MM.1S (cell line): ENCODE measurements around the gene ZNF260.
A peak's percentile ranks its signal among the peaks of the same experiment; 100 is the strongest.

Experiments
- DNase-seq: peaks from one replicate; pipeline ENCODE4 v3.0.0-alpha.2; 2015
- H2AFZ ChIP-seq: fragments of 300-600 bp; sonication (generic); 2 replicates; pipeline ENCODE4 v1.6.0; 2016; ENCODE audit warnings: antibody characterized with exemption, low read length
- H3F3A ChIP-seq: fragments of 300-600 bp; sonication (generic); 2 replicates; pipeline ENCODE4 v1.6.1; 2016; ENCODE audit warnings: mild to moderate bottlenecking, antibody characterized with exemption, low read length, moderate library complexity, mixed read lengths; ENCODE audit not compliant: insufficient read depth
- H3K27ac ChIP-seq: fragments of 300-600 bp; sonication (generic); 2 replicates; pipeline ENCODE4 v1.5.1; 2016; ENCODE audit warnings: mild to moderate bottlenecking, low read length
- H3K27me3 ChIP-seq: fragments of 300-600 bp; sonication (generic); replicated peaks from 2 replicates; pipeline ENCODE4 v1.6.0; 2016; ENCODE audit warnings: low read length; ENCODE audit not compliant: insufficient read depth
- H3K36me3 ChIP-seq: fragments of 300-600 bp; sonication (generic); replicated peaks from 2 replicates; pipeline ENCODE4 v1.6.1; 2016; ENCODE audit warnings: mild to moderate bottlenecking, low read length, mixed read lengths; ENCODE audit not compliant: insufficient read depth
- H3K4me1 ChIP-seq: fragments of 300-600 bp; sonication (generic); 2 replicates; pipeline ENCODE4 v1.6.1; 2016; ENCODE audit warnings: low read length, mixed read lengths
- H3K4me2 ChIP-seq: fragments of 300-600 bp; sonication (generic); 2 replicates; pipeline ENCODE4 v1.6.0; 2016; ENCODE audit warnings: low read depth, low read length
- H3K4me3 ChIP-seq: fragments of 300-600 bp; sonication (generic); 2 replicates; pipeline ENCODE4 v1.5.1; 2016; ENCODE audit warnings: low read length, mixed read lengths
- H3K79me2 ChIP-seq: fragments of 300-600 bp; sonication (generic); 2 replicates; pipeline ENCODE4 v1.6.1; 2016; ENCODE audit warnings: mixed run types, low read length, mixed read lengths
- H3K9ac ChIP-seq: fragments of 300-600 bp; sonication (generic); 2 replicates; pipeline ENCODE4 v1.6.1; 2016; ENCODE audit warnings: low read length, mixed read lengths
- H3K9me2 ChIP-seq: fragments of 300-600 bp; sonication (generic); replicated peaks from 2 replicates; pipeline ENCODE4 v1.6.1; 2016; ENCODE audit warnings: mild to moderate bottlenecking, low read length, mixed read lengths; ENCODE audit not compliant: insufficient read depth
- H3K9me3 ChIP-seq: fragments of 300-600 bp; sonication (generic); replicated peaks from 2 replicates; pipeline ENCODE4 v1.6.1; 2016; ENCODE audit warnings: mild to moderate bottlenecking, low read length, mixed read lengths; ENCODE audit not compliant: insufficient read depth
- H4K20me1 ChIP-seq: fragments of 300-600 bp; sonication (generic); 2 replicates; pipeline ENCODE4 v1.6.1; 2016; ENCODE audit warnings: mild to moderate bottlenecking, low read length, moderate library complexity, mixed read lengths; ENCODE audit not compliant: insufficient read depth
- EZH2 ChIP-seq: fragments of 300-600 bp; sonication (generic); optimal IDR thresholded peaks from 2 replicates; pipeline ENCODE3; 2017; ENCODE audit warnings: low read depth, mild to moderate bottlenecking, antibody characterized with exemption, low read length, mixed read lengths
- EZH2phosphoT487 ChIP-seq: fragments of 300-600 bp; sonication (generic); IDR thresholded peaks from 2 replicates; pipeline ENCODE4 v1.6.1; 2018; ENCODE audit warnings: antibody characterized with exemption, low read length
- TF ChIP-seq, protein P1 (sequence below): fragments of 300-600 bp; sonication (generic); IDR thresholded peaks from 2 replicates; pipeline ENCODE4 v1.5.1; 2016; ENCODE audit warnings: antibody characterized with exemption, low read length, mixed read lengths

ZNF260 gene

DNA sequence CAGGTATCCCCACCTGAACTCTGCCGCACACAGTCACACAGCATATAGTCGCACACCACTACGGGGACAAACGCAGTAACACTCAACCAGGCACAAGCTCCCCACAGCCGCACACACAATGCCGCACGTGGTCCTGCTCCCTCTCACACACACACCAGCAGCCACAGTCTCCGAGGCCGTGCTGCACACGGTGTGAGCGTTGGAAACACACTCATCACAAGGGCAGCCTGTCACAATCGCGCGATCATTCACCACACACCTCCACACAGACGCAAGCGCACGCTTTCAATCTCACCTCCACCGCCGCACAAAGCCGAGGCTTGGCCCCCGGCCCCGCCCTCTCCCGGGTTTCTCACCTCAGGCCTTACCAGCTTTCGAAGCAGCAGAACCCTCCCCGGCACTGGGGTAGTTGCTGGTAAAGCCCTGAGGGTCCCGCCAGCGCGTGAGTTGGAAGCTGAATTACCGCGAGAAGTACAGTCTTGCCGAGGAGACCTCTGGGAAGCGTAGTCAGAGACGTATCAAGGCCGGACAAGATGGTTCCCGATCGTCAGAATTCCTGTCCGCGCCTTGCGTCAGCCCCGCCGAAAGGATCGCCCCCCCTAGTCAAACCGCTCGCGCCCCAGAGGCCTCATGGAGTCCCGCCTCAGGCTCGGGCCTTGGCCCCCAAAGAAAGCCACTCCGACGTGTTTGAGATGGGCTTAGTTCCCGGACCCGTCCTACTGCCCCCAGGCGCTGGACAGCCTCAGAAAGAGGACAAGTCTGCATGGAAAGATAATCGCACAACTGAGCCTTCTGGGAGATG, 38.8 kb downstream of the ZNF260 start, which contains the start of gene ZNF566:
Gene ZNF566, minus strand, starts transcription at position 444 of the 802 bp plus-strand sequence. CDS start 13,004 bp downstream, outside the sequence.
- peak; percentile 48 for DNase-seq
- Histone ChIP-seq H3K9me2 (no peaks in the 10 kb centered on the region), H3K4me1 (no peaks in the 10 kb centered on the region)

DNA sequence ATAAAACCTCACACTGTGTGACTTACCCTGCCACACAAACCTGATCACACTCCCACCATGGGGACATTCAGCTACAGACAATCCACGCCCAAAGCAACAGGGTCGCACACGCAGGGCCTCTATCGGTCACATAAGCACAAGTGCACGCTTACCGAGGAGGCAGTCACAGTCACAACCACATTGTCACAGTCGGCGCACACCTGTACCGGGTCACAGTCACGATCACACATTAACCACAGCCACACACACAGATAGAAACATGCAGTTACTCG, 39.3 kb downstream of the ZNF260 start:
- H4K20me1 ChIP-seq = no peaks in the 10 kb centered on the region
- no peak for TF ChIP-seq EZH2
- no peak for TF ChIP-seq EZH2phosphoT487
- TF ChIP-seq, protein P1, sequence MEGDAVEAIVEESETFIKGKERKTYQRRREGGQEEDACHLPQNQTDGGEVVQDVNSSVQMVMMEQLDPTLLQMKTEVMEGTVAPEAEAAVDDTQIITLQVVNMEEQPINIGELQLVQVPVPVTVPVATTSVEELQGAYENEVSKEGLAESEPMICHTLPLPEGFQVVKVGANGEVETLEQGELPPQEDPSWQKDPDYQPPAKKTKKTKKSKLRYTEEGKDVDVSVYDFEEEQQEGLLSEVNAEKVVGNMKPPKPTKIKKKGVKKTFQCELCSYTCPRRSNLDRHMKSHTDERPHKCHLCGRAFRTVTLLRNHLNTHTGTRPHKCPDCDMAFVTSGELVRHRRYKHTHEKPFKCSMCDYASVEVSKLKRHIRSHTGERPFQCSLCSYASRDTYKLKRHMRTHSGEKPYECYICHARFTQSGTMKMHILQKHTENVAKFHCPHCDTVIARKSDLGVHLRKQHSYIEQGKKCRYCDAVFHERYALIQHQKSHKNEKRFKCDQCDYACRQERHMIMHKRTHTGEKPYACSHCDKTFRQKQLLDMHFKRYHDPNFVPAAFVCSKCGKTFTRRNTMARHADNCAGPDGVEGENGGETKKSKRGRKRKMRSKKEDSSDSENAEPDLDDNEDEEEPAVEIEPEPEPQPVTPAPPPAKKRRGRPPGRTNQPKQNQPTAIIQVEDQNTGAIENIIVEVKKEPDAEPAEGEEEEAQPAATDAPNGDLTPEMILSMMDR = no peak
- H3K9me2 ChIP-seq = no peaks in the 10 kb centered on the region
- no peak overlapping the region for H3K4me2 ChIP-seq
- no peak overlapping the region for H3K27ac ChIP-seq
- no peaks in the 10 kb centered on the region for H3K4me1 ChIP-seq
- 0 out of 2 replicates have a peak overlapping the region, but pooled peaks have one; percentile 35 for H2AFZ ChIP-seq
- H3K27me3 ChIP-seq = no peaks in the 10 kb centered on the region
- no peaks in the 10 kb centered on the region for H3F3A ChIP-seq
- H3K79me2 ChIP-seq = no peaks in the 10 kb centered on the region
- no peaks in the 10 kb centered on the region for H3K9me3 ChIP-seq
- H3K4me3 ChIP-seq = peak overlapping the region; percentile 40; the same call in 1 of the 2 replicates
- DNase-seq = no peak
- no peak overlapping the region for H3K9ac ChIP-seq
- no peaks in the 10 kb centered on the region for H3K36me3 ChIP-seq

More for the DNA sequence above, 38.8 kb downstream of the ZNF260 start, which contains the start of gene ZNF566:
- Histone ChIP-seq H3K9ac (no peak within 1 kb of the TSS), H3K79me2 (no peaks in the 10 kb centered on the region), H3K27me3 (no peaks in the 10 kb centered on the region), H2AFZ (peak within 1 kb of the TSS; percentile 35; the same call in 1 of the 2 replicates), H3K4me3 (peak within 1 kb of the TSS; percentile 40), H3K27ac (no peak within 1 kb of the TSS), H4K20me1 (no peaks in the 10 kb centered on the region), H3K36me3 (no peaks in the 10 kb centered on the region), H3K9me3 (no peaks in the 10 kb centered on the region), H3K4me2 (peak within 1 kb of the TSS; percentile 27; the same call in 1 of the 2 replicates), H3F3A (no peaks in the 10 kb centered on the region)
- TF ChIP-seq, protein P1 = no peak
- no peak for TF ChIP-seq EZH2
- TF ChIP-seq EZH2phosphoT487 = no peak

DNA sequence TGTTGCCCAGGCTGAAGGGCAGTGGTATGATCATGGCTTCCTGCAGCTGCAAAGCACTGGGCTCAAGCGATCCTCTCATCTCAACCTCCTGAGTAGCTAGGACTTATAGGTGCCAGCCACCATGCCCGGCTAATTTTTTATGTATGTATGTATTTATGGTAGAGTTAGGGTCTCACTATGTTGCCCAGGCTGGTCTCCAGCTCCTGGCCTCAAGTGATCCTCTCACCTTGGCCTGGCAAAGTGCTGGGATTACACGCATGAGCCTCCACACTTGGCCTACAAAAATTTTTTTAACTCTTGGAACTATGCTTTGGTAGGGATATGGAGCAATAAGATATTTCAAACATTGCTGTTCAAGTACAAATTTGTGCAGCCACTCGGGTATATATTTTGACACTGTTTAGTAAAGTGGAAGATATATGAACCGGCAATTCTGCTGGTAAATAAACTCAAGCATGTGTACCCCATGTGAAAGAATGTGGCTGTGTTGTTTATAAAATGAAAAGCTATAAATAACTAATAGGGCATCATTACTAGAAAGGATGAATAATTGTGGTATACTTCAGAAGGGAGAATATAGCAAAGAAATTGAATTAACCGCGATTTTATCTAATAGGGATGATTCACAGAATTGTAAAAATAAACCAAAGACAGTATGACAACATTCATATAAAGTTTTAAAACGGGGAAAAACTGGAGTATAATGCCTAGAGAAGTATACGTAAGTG, 39.8 kb downstream of the ZNF260 start:
- Histone ChIP-seq H3F3A (no peaks in the 10 kb centered on the region), H3K27ac (no peak overlapping the region), H3K4me3 (no peak overlapping the region; the same call in 1 of the 2 replicates), H3K36me3 (no peaks in the 10 kb centered on the region), H3K27me3 (no peaks in the 10 kb centered on the region), H3K4me2 (no peak overlapping the region), H3K9me3 (no peaks in the 10 kb centered on the region), H3K79me2 (no peaks in the 10 kb centered on the region), H3K9me2 (no peaks in the 10 kb centered on the region), H4K20me1 (no peaks in the 10 kb centered on the region), H2AFZ (no peak overlapping the region), H3K9ac (no peak overlapping the region), H3K4me1 (no peaks in the 10 kb centered on the region)
- no peak for DNase-seq
- TF ChIP-seq EZH2phosphoT487 = no peak
- TF ChIP-seq EZH2 = no peak
- TF ChIP-seq, protein P1 = no peak
